GM21367 (cell line): ENCODE measurements around the gene RAB37.

Experiments used
- ATAC-seq: cut with Tn5 transposase; IDR thresholded peaks from one replicate; pipeline ENCODE4 v1.9.1; 2021; ENCODE audit not compliant: unreplicated experiment

The RAB37 gene

DNA sequence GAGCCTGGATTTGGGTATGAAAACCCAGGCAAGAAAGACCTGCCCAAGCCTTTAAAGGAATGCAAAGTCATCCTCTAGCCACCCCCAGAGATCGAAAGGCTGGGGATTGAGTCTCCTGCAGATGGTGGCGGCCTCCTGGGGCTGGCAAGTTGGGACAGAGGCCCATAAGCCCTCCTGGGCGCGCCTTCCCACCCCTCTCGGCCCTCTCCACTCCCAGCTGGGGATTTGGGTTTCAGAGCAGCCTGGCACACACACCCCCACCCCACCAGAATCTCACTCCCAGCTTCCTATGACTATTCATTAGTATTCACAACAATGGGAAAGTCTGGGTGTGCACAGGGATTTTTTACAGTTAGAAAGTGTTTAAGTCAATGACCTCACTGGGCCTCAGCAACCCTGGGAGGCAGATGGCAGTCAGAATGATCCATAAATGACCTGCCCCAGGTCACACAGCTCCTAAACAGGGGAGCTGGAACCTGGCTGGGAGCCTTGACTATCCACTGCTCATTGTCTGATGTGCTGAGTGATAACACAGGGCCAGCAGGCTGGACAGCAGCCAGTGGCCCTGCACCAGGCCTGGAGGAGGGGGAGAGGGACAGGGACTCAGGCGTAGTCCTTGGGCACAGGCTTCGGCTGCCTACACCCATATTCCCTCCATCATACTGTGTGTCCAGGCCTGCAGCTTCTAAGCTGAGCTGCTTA, 23.5 kb downstream of the RAB37 start:
- no peak for ATAC-seq

- ATAC-seq = no peak
Observed at GRCh38 chr17:74761419-74761818, 24.4 kb downstream of the RAB37 start.

DNA sequence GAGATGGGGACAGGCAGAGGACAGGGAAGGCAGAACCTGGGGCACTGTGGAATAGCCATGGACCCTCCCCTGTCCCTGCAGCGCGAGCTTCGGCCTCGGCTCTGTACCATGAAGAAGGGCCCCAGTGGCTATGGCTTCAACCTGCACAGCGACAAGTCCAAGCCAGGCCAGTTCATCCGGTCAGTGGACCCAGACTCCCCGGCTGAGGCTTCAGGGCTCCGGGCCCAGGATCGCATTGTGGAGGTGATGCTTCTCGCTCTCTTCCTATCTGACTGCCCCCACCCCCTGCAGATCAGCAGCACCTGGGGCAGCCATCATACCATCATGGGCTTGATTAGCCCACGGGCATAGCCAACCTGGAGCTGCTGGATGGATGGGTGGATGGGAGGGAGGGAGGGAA, 24.9 kb downstream of the RAB37 start:
- no peak for ATAC-seq

GRCh38 chr17:74763565-74764387, 26.7 kb downstream of the RAB37 start:
- ATAC-seq = no peak

GRCh38 chr17:74764751-74765286, 27.8 kb downstream of the RAB37 start:
- ATAC-seq = no peak

- ATAC-seq = no peak
Observed at GRCh38 chr17:74766413-74766812, 29.4 kb downstream of the RAB37 start.

GRCh38 chr17:74767111-74767516, 30.1 kb downstream of the RAB37 start:
- ATAC-seq = no peak

DNA sequence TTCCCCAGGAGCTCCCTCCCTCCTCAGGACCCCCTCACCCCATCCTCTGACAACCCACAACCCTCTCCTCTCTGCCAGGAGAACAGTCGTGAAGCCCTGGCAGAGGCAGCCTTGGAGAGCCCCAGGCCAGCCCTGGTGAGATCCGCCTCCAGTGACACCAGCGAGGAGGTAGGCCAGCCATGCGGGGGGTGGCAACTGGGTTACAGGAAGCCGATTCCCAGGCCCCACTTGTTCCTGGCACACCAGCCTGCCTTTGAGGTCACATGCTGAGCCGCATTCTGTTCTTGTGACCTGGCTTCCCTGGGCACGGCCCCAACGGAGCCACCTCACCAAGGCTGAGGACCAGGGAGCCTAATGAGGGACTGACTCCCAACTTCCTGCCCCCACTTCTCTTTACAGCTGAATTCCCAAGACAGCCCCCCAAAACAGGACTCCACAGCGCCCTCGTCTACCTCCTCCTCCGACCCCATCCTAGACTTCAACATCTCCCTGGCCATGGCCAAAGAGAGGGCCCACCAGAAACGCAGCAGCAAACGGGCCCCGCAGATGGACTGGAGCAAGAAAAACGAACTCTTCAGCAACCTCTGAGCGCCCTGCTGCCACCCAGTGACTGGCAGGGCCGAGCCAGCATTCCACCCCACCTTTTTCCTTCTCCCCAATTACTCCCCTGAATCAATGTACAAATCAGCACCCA, 31.2 kb downstream of the RAB37 start:
- no peak for ATAC-seq

GRCh38 chr17:74768763-74769114, 31.7 kb downstream of the RAB37 start:
- ATAC-seq = no peak

GRCh38 chr17:74769266-74769855, 32.3 kb downstream of the RAB37 start:
- ATAC-seq = no peak

GRCh38 chr17:74769856-74770497, 32.9 kb downstream of the RAB37 start:
- no peak for ATAC-seq

DNA sequence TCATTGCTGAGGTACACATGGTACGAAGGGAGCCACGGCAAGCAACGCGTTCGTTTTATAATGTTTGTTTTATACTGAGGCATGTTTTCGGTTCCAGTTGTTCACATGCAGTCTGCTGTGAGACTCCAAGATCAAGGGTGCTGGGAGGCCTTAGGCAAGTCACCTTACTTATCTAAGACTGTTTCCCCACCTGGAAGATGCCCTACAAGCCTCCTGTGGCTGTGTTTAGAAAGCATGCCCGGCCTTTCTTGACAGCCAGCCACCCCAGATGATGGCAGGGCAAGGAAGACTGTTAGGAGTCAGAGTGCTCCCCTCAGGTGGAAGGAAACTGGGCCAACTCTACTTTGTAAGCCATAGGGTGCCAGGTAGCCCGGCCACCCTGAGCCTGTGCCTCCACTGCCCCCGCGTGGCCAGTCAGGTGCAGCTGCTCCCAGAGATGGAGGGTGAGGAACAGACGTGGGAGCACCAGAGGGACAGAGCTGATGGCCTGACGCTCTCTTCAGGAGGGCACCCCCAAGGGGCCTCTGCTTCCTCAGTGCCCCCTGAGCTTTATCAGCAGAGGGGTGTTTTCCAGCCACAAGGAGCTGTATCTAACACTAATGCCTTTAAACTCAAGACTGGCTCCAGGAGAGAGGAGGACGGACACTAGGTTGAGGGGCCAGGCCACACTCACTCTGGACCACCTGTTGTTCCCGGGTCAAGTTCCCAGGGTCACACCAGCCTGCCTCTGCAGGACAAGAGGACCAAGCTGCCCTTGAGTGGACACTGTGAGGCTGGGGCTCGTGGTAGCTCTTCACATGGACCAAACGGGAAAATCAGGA, 33.7 kb downstream of the RAB37 start:
- no peak for ATAC-seq

GRCh38 chr17:74771319-74771914, 34.4 kb downstream of the RAB37 start:
- no peak for ATAC-seq

- ATAC-seq = no peak
Observed at GRCh38 chr17:74772053-74772452, 35.0 kb downstream of the RAB37 start.

DNA sequence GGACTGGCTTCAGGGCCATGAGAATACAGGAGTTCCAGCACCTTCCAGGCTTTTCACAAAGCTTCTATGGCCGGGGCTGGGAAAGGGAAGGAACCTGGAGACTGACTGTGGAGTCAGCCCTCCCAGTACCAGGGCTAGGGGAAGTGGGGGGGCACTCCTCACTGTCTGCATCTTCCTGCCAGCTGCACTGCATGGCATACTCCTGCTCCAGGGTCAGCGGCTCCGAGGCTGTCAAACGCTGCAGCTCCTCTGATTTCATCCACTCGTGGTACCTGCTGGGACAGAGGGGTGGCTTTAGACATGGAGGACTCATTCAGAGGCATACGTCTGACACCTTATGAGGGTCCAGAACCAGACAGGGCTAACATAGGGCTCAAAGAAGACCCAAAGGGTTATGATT, 36.4 kb downstream of the RAB37 start:
- no peak for ATAC-seq

GRCh38 chr17:74773871-74774286, 36.8 kb downstream of the RAB37 start:
- ATAC-seq = no peak

DNA sequence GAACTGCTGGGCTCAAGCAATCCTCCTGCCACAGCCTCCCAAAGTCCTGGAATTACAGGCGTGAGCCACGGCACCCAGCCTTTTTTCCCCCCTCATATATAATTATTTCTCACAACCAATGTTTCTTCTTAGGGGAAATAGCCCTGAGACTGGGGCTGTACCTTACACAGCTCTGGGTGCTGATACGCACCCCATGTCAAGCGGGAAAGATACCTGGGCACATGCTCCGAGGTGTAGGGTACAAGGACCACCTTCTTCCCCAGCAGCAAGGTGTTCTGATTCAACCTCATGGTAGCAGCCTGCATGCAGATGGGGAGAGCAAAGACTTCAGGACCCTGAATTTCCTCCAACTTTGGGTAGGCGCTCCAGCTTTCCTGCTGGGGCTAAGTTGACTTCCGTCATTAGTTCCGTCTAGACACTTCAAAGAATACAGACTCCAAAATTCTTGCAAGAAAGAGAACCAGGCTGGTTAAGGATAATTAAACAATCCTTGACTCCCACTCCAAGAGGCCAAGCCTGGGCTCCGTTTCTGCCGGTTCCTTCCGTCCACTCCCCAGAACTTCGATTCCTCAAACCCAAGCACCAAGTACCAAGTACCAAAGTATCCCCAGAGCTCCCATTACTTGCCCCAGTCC, 38.5 kb downstream of the RAB37 start:
- no peak for ATAC-seq

DNA sequence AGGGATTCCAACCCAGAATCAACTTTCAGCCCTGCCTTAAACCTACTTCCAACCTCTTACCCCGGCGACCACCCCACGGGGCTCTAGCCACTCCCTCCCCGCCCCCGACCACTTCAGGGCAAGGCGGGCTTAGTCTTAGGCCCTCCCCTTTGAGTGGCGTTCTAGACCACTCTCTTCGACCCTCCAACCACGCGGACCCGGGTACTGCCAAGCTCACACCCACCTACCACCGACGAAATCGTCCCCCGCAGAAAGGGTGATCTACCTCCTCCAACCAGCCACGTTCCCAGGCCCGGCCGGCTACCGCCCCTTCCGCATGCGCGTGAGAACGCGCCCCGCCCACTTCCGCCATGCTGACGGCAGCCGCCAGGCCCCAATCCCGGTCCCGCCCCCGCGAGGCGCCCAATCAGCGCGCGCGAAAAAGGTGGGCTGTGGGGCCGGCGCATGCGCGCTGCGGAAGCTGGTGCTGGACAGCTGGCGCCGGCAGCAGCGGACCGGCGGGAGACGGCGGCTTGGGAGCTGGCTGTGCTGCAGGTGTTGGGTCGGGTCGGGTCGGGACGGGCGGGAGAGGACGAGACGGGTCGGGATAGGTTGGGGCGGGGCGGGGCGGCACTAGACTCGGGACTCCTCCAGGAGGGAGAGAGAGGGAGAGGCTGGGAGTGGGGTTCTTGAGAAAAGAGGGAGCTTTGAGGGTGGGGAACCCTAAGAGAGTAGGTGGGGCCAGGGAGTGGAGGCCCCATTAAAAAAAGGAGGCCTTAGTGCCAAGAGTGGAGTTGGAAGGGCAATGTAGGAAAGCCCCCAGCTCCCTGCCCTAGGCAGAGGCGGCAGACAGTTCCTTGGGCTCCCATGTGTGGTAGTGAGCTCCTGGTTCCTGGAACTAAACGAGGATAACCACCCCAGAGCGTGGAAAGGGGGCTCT, 39.2 kb downstream of the RAB37 start, which contains the start of gene NAT9:
TSS of gene NAT9 (minus strand) at position 302 of the 919 bp plus-strand sequence. CDS start 647 bp downstream, outside the sequence.
- peak; percentile 67 for ATAC-seq
